Measurements from ENCODE around the gene DNAJA4. TPM values are rescaled to one million over a fixed set of nuclear protein-coding genes. Genes with fewer than 3 reads are reported as not detected.
"Not testable (repeated sequence)": the region's sequence is repeated elsewhere in the genome, so short reads cannot be mapped to it uniquely, and the experiment has no call there.

Gene DNAJA4
- polyA plus RNA-seq, 3 donors from 2014 or later = 3.1 to 8.2 (median 7.4) TPM

DNA sequence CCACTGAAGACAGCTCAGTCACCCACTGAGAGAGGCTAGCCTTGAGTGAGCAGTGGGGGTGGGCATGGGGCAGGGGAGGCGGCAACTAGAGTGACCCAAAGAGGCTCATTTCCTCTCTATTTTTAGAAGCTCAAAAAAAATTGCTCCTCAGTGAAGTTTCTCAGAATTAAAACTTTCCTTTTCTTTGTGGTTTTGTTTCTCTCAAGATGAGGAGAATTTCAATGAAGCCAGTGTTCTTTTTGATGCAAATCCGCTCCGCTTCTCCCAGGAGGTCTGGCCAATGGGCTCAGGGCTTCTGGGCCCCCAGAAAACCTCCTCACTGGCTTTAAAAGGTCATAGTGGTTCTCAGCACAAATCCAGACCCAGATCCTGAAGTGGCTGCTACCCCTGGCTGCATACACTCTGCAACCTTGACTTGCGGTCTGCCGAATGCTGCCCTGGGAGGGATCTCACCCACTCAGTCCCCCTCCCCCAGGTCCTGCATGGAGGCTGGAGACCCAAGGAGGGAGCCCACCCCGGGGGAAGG is 29.8 kb upstream of the DNAJA4 start, which contains the start of gene ACSBG1:
ACSBG1 (minus strand) TSS at position 51 of the 526 bp plus-strand sequence. CDS start 64 bp downstream, outside the sequence.
- H3K4me3 Mint-ChIP-seq = peak within 1 kb of the TSS in 1 of 5 donors; percentile 33
- H3K4me1 Mint-ChIP-seq = no peaks in the 10 kb centered on the region
- peaks cover 0 to 6% (median 0%) of the 10 kb centered on the region in 3 donors for H3K27me3 Mint-ChIP-seq (ENCODE audit: low read depth in 3 of 3)
- no peak for DNase-seq
- H3K36me3 Mint-ChIP-seq = no peaks in the 10 kb centered on the region
- H3K9me3 Mint-ChIP-seq = no peaks in the 10 kb centered on the region
- no peak within 1 kb of the TSS for H3K27ac Mint-ChIP-seq

DNA sequence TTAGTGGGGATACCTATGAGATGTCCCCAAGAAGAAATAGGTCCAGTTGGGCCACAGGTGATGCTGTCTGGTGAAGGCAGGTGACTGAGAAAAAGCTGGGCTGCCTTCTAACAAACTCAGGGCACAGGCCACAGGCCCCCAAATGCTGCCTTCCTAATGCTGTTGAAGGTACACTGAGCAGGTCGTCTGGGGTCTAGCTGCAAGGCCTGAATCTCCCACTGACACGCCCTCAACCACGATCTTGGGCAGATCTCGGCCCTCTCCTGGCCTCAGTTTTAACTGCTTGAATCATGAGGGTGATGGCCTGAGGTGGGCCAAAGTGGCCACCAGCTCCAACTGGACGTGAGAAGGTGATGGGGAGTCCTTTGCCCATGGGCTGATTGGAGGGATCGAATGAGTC is 27.9 kb upstream of the DNAJA4 start:
- Mint-ChIP-seq H3K27me3 (ENCODE audit: low read depth in 3 of 3) (peaks cover 0 to 6% (median 0%) of the 10 kb centered on the region in 3 donors), H3K36me3 (no peaks in the 10 kb centered on the region), H3K27ac (no peak overlapping the region), H3K4me1 (no peaks in the 10 kb centered on the region), H3K9me3 (no peaks in the 10 kb centered on the region), H3K4me3 (no peak overlapping the region)
- DNase-seq = no peak

DNA sequence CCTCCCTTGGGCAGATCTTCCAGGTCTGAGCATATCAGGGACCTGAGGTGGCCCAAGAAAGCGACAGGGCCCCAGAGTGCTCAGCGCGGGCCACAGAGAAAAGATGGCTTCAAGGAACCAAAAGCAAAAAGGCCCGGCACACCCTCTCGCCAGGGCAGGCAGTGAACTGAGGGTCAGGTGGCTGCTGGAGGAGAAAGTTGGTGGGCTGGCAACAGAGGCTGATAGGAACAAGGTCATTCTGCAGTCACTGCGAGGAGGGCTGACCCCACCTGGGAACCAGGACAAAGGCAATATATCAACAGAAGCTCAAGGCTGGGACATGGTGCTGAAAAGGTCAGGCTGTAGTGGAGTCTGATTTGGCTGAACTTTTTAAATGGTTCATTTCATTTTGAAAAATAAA is 27.2 kb upstream of the DNAJA4 start:
- no peak for DNase-seq
- H3K9me3 Mint-ChIP-seq = no peaks in the 10 kb centered on the region
- no peak overlapping the region for H3K4me3 Mint-ChIP-seq
- H3K27ac Mint-ChIP-seq = no peak overlapping the region
- H3K4me1 Mint-ChIP-seq = no peaks in the 10 kb centered on the region
- no peaks in the 10 kb centered on the region for H3K36me3 Mint-ChIP-seq
- H3K27me3 Mint-ChIP-seq (ENCODE audit: low read depth in 3 of 3) = peaks cover 0 to 6% (median 0%) of the 10 kb centered on the region in 3 donors

DNA sequence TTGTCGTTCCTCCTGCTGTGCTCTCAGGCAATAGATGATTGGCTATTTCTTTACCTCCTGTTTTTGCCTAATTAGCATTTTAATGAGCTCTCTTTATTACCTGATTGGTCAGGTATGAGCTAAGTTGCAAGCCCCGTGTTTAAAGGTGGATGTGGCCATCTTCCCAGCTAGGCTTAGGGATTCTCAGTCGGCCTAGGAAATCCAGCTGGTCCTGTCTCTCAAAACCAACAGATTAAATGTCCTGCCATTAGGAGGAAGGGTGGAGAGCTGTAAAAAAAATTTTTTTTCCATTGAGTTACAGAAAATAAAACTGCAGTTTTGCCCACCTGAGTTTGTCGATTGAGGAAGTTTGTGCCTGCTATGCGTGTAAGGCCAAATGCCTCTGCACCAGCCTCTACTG is 24.6 kb upstream of the DNAJA4 start:
- no peak overlapping the region for H3K27ac Mint-ChIP-seq
- no peak overlapping the region for H3K4me3 Mint-ChIP-seq
- no peaks in the 10 kb centered on the region for H3K36me3 Mint-ChIP-seq
- no peaks in the 10 kb centered on the region for H3K9me3 Mint-ChIP-seq
- DNase-seq = no peak
- H3K27me3 Mint-ChIP-seq (ENCODE audit: low read depth in 3 of 3) = peaks cover 0 to 4% (median 0%) of the 10 kb centered on the region in 3 donors
- no peaks in the 10 kb centered on the region for H3K4me1 Mint-ChIP-seq

DNA sequence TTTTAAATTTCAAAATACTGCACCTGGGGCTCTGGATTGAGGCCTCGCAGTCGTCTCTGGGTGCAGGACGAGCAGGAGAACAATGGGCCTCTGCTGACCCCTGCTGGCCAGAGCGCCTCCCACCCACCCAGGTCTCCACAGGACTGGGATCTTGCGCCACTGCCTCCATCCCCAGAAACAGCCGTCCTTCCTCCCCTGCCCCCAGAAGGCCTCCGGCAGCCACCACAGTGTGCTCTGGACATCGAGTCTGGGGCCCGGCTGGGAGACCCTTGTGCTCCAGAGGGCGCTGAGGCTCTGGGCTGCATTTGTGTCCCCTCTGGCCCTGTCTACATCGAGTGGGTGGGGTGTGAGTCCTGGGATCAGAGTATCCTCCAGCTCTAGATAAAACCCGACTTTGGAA is 23.3 kb upstream of the DNAJA4 start:
- Mint-ChIP-seq H3K4me1 (no peaks in the 10 kb centered on the region), H3K27me3 (ENCODE audit: low read depth in 3 of 3) (peaks cover 0 to 3% (median 0%) of the 10 kb centered on the region in 3 donors), H3K27ac (no peak overlapping the region), H3K9me3 (no peaks in the 10 kb centered on the region), H3K36me3 (no peaks in the 10 kb centered on the region), H3K4me3 (no peak overlapping the region)
- DNase-seq = peak; percentile 62 to 74 (median 67)

DNA sequence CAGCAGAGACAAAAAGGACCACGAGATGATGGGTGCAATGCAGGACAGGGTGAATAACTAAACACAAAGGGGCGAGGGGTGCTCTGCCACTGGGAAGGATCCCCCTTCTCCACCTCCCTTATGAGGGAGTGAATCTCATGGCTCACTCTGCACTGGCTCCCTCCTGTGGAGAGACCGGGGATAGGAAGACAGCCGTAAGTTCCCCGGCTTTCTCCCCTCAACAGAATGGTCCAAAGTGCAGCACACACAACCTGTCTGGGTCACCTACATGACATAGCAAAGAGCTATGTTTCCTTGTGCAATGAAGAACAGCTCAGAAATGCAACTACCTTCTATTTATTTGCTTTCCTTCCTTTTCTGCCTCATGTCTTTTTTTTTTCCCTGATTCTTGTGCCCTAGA is 22.2 kb upstream of the DNAJA4 start:
- Mint-ChIP-seq H3K4me3 (no peak overlapping the region), H3K4me1 (no peaks in the 10 kb centered on the region)
- no peak for DNase-seq

DNA sequence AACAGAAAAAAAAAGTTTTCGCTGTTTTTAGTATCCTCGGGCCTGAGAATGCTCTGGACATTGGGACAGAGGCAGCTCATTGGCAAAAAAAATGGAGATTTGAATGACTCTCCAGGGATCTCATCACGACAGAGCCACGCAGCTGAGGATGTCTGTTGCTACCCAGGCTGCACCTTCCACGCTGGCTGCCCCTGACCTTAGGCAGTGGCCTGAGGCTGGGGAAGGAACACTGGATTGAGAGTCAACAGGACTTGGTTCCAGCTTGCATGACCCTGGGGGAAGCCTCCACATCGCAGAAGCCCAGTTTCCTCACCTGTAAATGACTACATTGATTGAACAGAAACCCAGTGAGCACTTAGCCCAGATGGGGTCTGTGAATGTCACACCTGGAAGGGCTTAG is 21.3 kb upstream of the DNAJA4 start:
- Mint-ChIP-seq H3K9me3 (no peaks in the 10 kb centered on the region), H3K36me3 (no peaks in the 10 kb centered on the region), H3K4me1 (no peaks in the 10 kb centered on the region), H3K4me3 (no peak overlapping the region), H3K27me3 (ENCODE audit: low read depth in 3 of 3) (peaks cover 0 to 3% (median 1%) of the 10 kb centered on the region in 3 donors), H3K27ac (no peak overlapping the region)
- no peak for DNase-seq

More for the DNA sequence above, 22.2 kb upstream of the DNAJA4 start:
- H3K9me3 Mint-ChIP-seq = no peaks in the 10 kb centered on the region
- peaks cover 0 to 3% (median 1%) of the 10 kb centered on the region in 3 donors for H3K27me3 Mint-ChIP-seq (ENCODE audit: low read depth in 3 of 3)
- H3K36me3 Mint-ChIP-seq = no peaks in the 10 kb centered on the region
- H3K27ac Mint-ChIP-seq = no peak overlapping the region

DNA sequence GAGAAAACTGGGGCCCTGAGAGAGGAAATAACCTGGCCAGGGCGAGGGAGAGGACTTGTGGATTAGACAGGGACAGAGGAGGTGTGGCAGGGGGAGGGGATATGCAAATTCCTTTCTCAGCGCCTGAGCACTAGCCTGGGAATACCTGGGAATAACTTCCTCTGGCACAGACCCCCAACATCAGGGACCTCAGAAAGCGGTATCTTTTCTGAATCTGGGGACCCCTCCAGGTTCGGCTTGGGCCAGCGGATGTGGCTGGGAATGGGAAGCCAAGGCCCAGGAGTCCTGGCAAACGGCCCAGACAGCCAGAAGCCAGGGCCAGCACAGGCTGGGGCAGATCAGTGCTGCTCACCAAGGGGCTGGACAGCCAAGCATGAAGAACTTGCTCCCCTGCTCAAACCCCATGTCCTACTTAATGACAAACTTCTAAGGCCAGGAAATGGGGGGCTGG is 20.8 kb upstream of the DNAJA4 start:
- H3K27ac Mint-ChIP-seq = no peak overlapping the region
- peaks cover 0 to 3% (median 1%) of the 10 kb centered on the region in 3 donors for H3K27me3 Mint-ChIP-seq (ENCODE audit: low read depth in 3 of 3)
- H3K4me3 Mint-ChIP-seq = no peak overlapping the region
- DNase-seq = no peak
- no peaks in the 10 kb centered on the region for H3K9me3 Mint-ChIP-seq
- no peaks in the 10 kb centered on the region for H3K4me1 Mint-ChIP-seq
- no peaks in the 10 kb centered on the region for H3K36me3 Mint-ChIP-seq

DNA sequence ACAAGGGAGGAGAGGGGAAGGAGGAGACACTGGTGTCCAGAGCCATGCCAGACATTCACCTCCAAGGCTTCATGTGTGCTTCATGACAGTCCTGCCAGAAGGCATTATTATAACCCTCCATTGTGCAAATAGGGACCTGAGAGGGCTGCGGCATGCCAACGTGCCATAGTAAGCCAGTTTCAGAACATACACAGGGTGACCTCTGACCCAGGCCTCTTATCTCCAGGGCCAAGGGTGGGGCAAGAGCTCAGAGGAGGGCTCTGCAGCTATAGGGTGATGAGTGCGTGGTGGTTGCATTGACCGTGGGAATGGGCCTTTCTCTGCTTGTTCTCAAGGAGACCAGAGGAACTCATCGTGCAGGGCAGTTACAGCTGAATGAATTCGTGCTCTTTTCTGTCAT is 20.3 kb upstream of the DNAJA4 start:
- no peak for DNase-seq
- H3K27ac Mint-ChIP-seq = no peak overlapping the region
- H3K4me1 Mint-ChIP-seq = no peaks in the 10 kb centered on the region
- no peaks in the 10 kb centered on the region for H3K9me3 Mint-ChIP-seq
- H3K4me3 Mint-ChIP-seq = no peak overlapping the region
- H3K27me3 Mint-ChIP-seq (ENCODE audit: low read depth in 3 of 3) = peaks cover 0 to 3% (median 1%) of the 10 kb centered on the region in 3 donors
- no peaks in the 10 kb centered on the region for H3K36me3 Mint-ChIP-seq

DNA sequence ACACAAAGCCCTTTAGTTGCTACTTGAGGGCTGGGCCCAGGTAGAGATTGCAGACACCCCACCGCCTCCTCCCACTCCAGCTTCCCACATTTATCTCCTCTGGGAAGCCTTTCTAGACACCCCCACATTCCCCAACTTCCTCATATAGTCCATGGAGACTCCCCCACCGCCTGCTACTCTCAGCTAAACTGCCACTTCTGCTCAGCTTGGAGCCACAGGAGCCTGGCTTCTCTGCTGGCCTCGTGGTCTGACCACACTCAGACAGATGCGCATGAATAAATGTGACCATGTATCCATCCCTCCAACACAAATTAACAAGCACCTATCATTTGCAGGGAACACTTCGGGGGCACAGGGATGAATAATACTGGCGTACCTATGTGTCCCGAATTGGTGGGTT is 19.5 kb upstream of the DNAJA4 start:
- peaks cover 0 to 3% (median 0%) of the 10 kb centered on the region in 3 donors for H3K27me3 Mint-ChIP-seq (ENCODE audit: low read depth in 3 of 3)
- H3K27ac Mint-ChIP-seq = no peak overlapping the region
- no peaks in the 10 kb centered on the region for H3K36me3 Mint-ChIP-seq
- no peak for DNase-seq
- H3K4me1 Mint-ChIP-seq = no peaks in the 10 kb centered on the region
- no peaks in the 10 kb centered on the region for H3K9me3 Mint-ChIP-seq
- no peak overlapping the region for H3K4me3 Mint-ChIP-seq

DNA sequence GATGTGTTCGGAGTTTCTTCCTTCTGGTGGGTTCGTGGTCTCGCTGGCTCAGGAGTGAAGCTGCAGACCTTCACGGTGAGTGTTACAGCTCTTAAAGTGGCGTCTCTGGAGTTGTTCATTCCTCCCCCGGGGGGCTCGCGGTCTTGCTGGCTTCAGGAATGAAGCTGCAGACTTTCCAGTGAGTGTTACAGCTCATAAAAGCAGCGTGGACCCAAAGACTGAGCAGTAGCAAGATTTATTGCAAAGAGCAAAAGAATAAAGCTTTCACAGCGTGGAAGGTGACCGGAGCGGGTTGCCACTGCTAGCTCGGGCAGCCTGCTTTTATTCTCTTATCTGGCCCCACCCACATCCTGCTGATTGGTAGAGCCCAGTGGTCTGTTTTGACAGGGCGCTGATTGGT is 19.0 kb upstream of the DNAJA4 start:
- H3K9me3 Mint-ChIP-seq; H3K27ac Mint-ChIP-seq; DNase-seq; H3K36me3 Mint-ChIP-seq; H3K27me3 Mint-ChIP-seq (ENCODE audit: low read depth in 3 of 3); H3K4me1 Mint-ChIP-seq; H3K4me3 Mint-ChIP-seq: not testable (repeated sequence)

DNA sequence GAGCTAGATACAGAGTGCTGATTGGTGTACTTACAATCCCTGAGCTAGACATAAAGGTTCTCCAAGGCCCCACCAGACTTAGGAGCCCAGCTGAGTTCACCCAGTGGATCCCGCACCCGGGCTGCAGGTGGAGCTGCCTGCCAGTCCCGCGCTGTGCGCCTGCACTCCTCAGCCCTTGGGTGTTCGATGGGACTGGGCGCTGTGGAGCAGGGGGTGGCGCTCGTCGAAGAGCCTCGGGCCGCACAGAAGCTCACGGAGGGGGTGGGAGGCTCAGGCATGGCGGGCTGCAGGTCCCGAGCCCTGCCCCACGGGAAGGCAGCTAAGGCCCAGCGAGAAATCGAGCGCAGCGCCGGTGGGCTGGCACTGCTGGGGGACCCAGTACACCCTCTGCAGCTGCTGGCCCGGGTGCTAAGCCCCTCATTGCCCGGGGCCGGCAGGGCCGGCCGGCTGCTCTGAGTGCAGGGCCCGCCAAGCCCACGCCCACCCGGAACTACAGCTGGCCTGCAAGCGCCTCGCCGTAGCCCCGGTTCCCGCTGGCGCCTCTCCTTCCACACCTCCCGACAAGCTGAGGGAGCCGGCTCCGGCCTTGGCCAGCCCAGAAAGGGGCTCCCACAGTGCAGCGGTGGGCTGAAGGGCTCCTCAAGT is 18.3 kb upstream of the DNAJA4 start:
- not testable (repeated sequence) for H3K27me3 Mint-ChIP-seq (ENCODE audit: low read depth in 3 of 3); H3K4me3 Mint-ChIP-seq; H3K4me1 Mint-ChIP-seq; DNase-seq; H3K36me3 Mint-ChIP-seq; H3K9me3 Mint-ChIP-seq; H3K27ac Mint-ChIP-seq

DNA sequence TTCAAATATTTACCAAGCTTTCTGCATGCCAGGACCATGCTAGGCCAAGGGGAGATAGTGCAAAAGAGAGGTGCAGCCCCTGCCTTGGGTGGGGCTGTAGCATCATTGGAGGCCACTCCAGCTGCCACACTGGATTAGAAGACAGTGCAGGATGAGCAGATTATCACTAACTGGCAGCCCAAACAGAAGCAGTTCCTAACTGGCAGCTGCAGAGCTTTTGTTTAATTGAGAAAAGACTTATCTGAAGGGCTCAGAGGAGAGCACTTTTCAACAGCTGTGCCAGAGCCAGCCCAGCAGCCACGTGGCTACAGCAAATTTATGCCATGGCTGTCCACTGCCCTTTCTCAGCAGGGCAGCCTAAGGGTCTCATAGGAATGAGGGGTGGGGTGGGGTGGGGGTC is 16.5 kb upstream of the DNAJA4 start:
- H3K27ac Mint-ChIP-seq = no peak overlapping the region
- no peak for DNase-seq
- no peaks in the 10 kb centered on the region for H3K4me1 Mint-ChIP-seq
- peaks cover 0 to 3% (median 2%) of the 10 kb centered on the region in 3 donors for H3K27me3 Mint-ChIP-seq (ENCODE audit: low read depth in 3 of 3)
- no peaks in the 10 kb centered on the region for H3K9me3 Mint-ChIP-seq
- H3K36me3 Mint-ChIP-seq = no peaks in the 10 kb centered on the region
- H3K4me3 Mint-ChIP-seq = no peak overlapping the region

DNA sequence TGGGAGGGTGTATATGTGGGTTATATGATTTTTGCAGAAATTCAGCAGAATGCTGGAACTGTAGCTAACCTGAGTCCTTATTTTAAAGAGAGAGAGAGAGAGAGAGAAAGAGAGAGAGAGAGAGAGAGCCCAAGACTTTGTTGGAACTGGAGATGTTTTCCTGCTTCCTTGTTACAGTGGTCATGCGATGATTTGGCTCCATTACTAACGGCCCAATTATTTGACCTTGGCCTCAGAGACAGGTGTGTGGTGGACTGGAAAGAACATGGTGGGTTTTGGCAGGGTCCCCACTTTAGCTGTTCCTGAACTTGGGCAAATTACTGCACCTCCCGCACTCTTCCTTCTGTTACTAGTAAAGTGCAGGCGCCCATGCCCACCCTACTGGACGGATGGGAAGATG is 15.2 kb upstream of the DNAJA4 start:
- Mint-ChIP-seq H3K4me3 (no peak overlapping the region), H3K36me3 (no peaks in the 10 kb centered on the region), H3K9me3 (no peaks in the 10 kb centered on the region), H3K27me3 (ENCODE audit: low read depth in 3 of 3) (peaks cover 2 to 5% (median 2%) of the 10 kb centered on the region in 3 donors), H3K27ac (no peak overlapping the region), H3K4me1 (no peaks in the 10 kb centered on the region)
- DNase-seq = no peak

DNA sequence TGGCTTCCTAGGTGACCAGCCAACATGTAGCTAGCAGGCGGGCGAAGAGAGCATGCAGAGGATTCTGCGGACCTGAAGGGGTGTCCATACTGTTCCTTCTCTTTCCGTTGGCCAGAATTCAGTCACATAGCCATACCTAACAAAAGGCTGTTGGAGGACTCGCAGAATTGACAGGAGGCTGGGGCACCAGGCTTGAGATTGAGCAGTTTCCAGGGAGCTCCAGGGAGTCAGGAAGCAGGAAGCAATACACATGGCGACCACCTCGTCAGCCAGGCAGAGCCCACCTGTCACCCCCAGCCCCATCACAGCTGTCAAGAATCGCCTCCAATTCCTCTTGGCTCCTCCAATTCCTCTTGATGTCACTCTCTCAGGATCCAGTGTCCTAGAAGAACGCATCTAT is 13.2 kb upstream of the DNAJA4 start:
- Mint-ChIP-seq H3K27me3 (ENCODE audit: low read depth in 3 of 3) (peaks cover 2 to 5% (median 2%) of the 10 kb centered on the region in 3 donors), H3K4me3 (no peak overlapping the region), H3K36me3 (no peaks in the 10 kb centered on the region), H3K4me1 (no peaks in the 10 kb centered on the region), H3K9me3 (no peaks in the 10 kb centered on the region), H3K27ac (no peak overlapping the region)
- DNase-seq = no peak
